Liver (tissue), 9 donors: Measurements from ENCODE around the gene ROR1. TPM values are rescaled to one million over a fixed set of nuclear protein-coding genes. Genes with fewer than 3 reads are reported as not detected.

Experiments
- DNase-seq: peaks from one replicate; pipeline ENCODE4 v3.0.0-alpha.2; 2017; ENCODE audit warnings: low spot score
- H3K27ac ChIP-seq, 2 donors: one replicate each; pipeline ENCODE4 v1.7.0; 2013; ENCODE audit warnings: inconsistent platforms in 2 of 2, low read length in 2 of 2, control low read depth in 1 of 2, low read depth in 1 of 2, mild to moderate bottlenecking in 1 of 2
- H3K27me3 ChIP-seq, 4 donors: one replicate each; pipeline versions ENCODE4 v1.6.1 to v1.7.0; 2013; ENCODE audit warnings: low read length in 3 of 4, inconsistent platforms in 1 of 4, mild to moderate bottlenecking in 1 of 4, moderate library complexity in 1 of 4; ENCODE audit not compliant: control insufficient read depth in 4 of 4, insufficient read depth in 4 of 4
- H3K36me3 ChIP-seq, 4 donors: one replicate each; pipeline versions ENCODE4 v1.6.1 to v1.7.0; 2013; ENCODE audit warnings: low read length in 3 of 4, mild to moderate bottlenecking in 3 of 4, low read depth in 1 of 4, moderate library complexity in 1 of 4; ENCODE audit not compliant: control insufficient read depth in 4 of 4, insufficient read depth in 3 of 4
- H3K4me1 ChIP-seq, 4 donors: one replicate each; pipeline versions ENCODE4 v1.6.1 to v1.7.0; 2013; ENCODE audit warnings: low read length in 3 of 4, mild to moderate bottlenecking in 3 of 4, moderate library complexity in 1 of 4; ENCODE audit not compliant: control insufficient read depth in 4 of 4, insufficient read depth in 4 of 4
- H3K4me3 ChIP-seq, 3 donors: one replicate each; pipeline versions ENCODE4 v1.6.1 to v1.7.0; 2013; ENCODE audit warnings: low read length in 3 of 3, control low read depth in 1 of 3, low read depth in 1 of 3, mild to moderate bottlenecking in 1 of 3
- H3K9ac ChIP-seq, 2 donors: one replicate each; pipeline ENCODE4 v1.7.0; 2013; ENCODE audit warnings: low read length in 2 of 2, mild to moderate bottlenecking in 2 of 2, moderate library complexity in 2 of 2, control low read depth in 1 of 2, low read depth in 1 of 2
- H3K9me3 ChIP-seq, 4 donors: one replicate each; pipeline versions ENCODE4 v1.6.1 to v1.7.0; 2013; ENCODE audit warnings: low read length in 3 of 4; ENCODE audit not compliant: control insufficient read depth in 4 of 4
- ATF3 ChIP-seq: IDR thresholded peaks from 2 replicates; pipeline ENCODE4 v1.6.1; 2016; ENCODE audit warnings: antibody characterized with exemption
- CTCF ChIP-seq: fragments of 150-350 bp; IDR thresholded peaks from 2 replicates; pipeline ENCODE4 v1.5.1; 2017; ENCODE audit warnings: improper control_type of control experiment, low read depth, low read length; ENCODE audit not compliant: missing input control
- EGR1 ChIP-seq, 2 donors: IDR thresholded peaks; 2 replicates each; pipeline ENCODE4 v1.6.1; 2016 to 2018; ENCODE audit warnings: antibody characterized with exemption in 2 of 2, low read depth in 2 of 2
- FOXA1 ChIP-seq: IDR thresholded peaks from 2 replicates; pipeline ENCODE4 v1.6.1; 2016; ENCODE audit warnings: antibody characterized with exemption
- FOXA2 ChIP-seq: IDR thresholded peaks from 2 replicates; pipeline ENCODE4 v1.6.1; 2016; ENCODE audit warnings: antibody characterized with exemption
- GABPA ChIP-seq, 2 donors: IDR thresholded peaks in 1 of 2; conservative IDR thresholded peaks in 1 of 2; 2 replicates each; pipeline ENCODE4 v1.6.1; 2016; ENCODE audit warnings: antibody characterized with exemption in 2 of 2, mild to moderate bottlenecking in 1 of 2, moderate library complexity in 1 of 2
- HNF4G ChIP-seq: IDR thresholded peaks from 2 replicates; pipeline ENCODE4 v1.6.1; 2016; ENCODE audit warnings: antibody characterized with exemption
- JUND ChIP-seq, 2 donors: IDR thresholded peaks; 2 replicates each; pipeline ENCODE4 v1.6.1; 2016; ENCODE audit warnings: antibody characterized with exemption in 2 of 2
- MAX ChIP-seq: IDR thresholded peaks from 2 replicates; pipeline ENCODE4 v1.6.1; 2016; ENCODE audit warnings: antibody characterized with exemption
- NR2F2 ChIP-seq: IDR thresholded peaks from 2 replicates; pipeline ENCODE4 v1.6.1; 2016; ENCODE audit warnings: antibody characterized with exemption
- RAD21 ChIP-seq, 2 donors: IDR thresholded peaks; 2 replicates each; pipeline ENCODE4 v1.6.1; 2016; ENCODE audit warnings: antibody characterized with exemption in 2 of 2, mild to moderate bottlenecking in 2 of 2
- REST ChIP-seq: IDR thresholded peaks from 2 replicates; pipeline ENCODE4 v1.6.1; 2016; ENCODE audit warnings: antibody characterized with exemption, mild to moderate bottlenecking
- RXRA ChIP-seq, 2 donors: IDR thresholded peaks; 2 replicates each; pipeline ENCODE4 v1.6.1; 2017 to 2018; ENCODE audit warnings: antibody characterized with exemption in 2 of 2, mild to moderate bottlenecking in 1 of 2
- SP1 ChIP-seq: IDR thresholded peaks from 2 replicates; pipeline ENCODE4 v1.6.1; 2018; ENCODE audit warnings: antibody characterized with exemption, mild to moderate bottlenecking
- TAF1 ChIP-seq: conservative IDR thresholded peaks from 2 replicates; pipeline ENCODE4 v1.6.1; 2016; ENCODE audit warnings: antibody characterized with exemption, mild to moderate bottlenecking
- YY1 ChIP-seq: IDR thresholded peaks from 2 replicates; pipeline ENCODE4 v1.6.1; 2016; ENCODE audit warnings: antibody characterized with exemption, mild to moderate bottlenecking
- ZBTB33 ChIP-seq: IDR thresholded peaks from 2 replicates; pipeline ENCODE4 v1.6.1; 2016; ENCODE audit warnings: antibody characterized with exemption
- WGBS: extraction: QIAGEN DNeasy Blood & Tissue Kit; methylation state at CpG from one replicate; pipeline ENCODE4 v1.1.7; 2013; 5-methylcytosine and 5-hydroxymethylcytosine counted together
- polyA plus RNA-seq, 2 donors: library from polyadenylated mRNA; stranded (reverse) in 1 of 2; unstranded in 1 of 2; fragments of 200-250 nt in 1 of 2; fragments of >200 nt in 1 of 2; fragmentation: Nextera tagmentation in 1 of 2; extraction: Ambion mirVana in 1 of 2; gene quantifications; one replicate each; pipeline versions ENCODE4 v1.2.1 to v1.2.3, GENCODE V29; 2013 to 2015
- total RNA-seq, 2 donors: library from RNA; depleted of rRNA; stranded (reverse); fragments of >200 nt; gene quantifications; one replicate each; pipeline ENCODE4 v1.2.3, GENCODE V29; 2014
- donor health status: healthy.
- donor health status: healthy.
- donor health status: healthy.
- donor health status: healthy.
- donor health status: healthy.

Gene ROR1
- total and polyA plus RNA-seq, 4 donors = 0.15 to 0.98 (median 0.37) TPM

GRCh38 chr1:63873751-63874150 is 99.9 kb downstream of the ROR1 start:
- no peak for DNase-seq
- TF ChIP-seq RXRA (IDR thresholded peaks at IDR 0.05) (no peak), JUND (IDR thresholded peaks at IDR 0.05) (no peak), RAD21 (IDR thresholded peaks at IDR 0.05) (no peak), GABPA (IDR thresholded peaks at IDR 0.05 in 1 of 2, conservative IDR thresholded peaks at IDR 0.05 in 1 of 2) (no peak), HNF4G (no peak), FOXA2 (no peak), SP1 (no peak), FOXA1 (no peak), CTCF (no peak), YY1 (no peak), MAX (no peak), ZBTB33 (no peak), EGR1 (IDR thresholded peaks at IDR 0.05; ENCODE audit: low read depth in 2 of 2) (no peak), TAF1 (no peak)
- Histone ChIP-seq H3K4me1 (no peaks in the 10 kb centered on the region), H3K36me3 (no peaks in the 10 kb centered on the region), H3K4me3 (no peak overlapping the region), H3K9me3 (no peaks in the 10 kb centered on the region), H3K9ac (no peak overlapping the region), H3K27ac (no peak overlapping the region), H3K27me3 (no peaks in the 10 kb centered on the region)
- 97% methylated on average over 3 of the region's 3 CpGs for WGBS

- Histone ChIP-seq H3K27ac (no peak overlapping the region), H3K4me1 (no peaks in the 10 kb centered on the region)
- WGBS = 83% methylated on average over 1 of the region's 1 CpG
These were observed 100.6 kb downstream of the ROR1 start for GRCh38 chr1:63874278-63874880.

GRCh38 chr1:63875636-63876035 is 101.8 kb downstream of the ROR1 start:
- Histone ChIP-seq H3K4me3 (no peak overlapping the region), H3K36me3 (no peaks in the 10 kb centered on the region), H3K4me1 (no peaks in the 10 kb centered on the region), H3K27ac (no peak overlapping the region), H3K9me3 (no peaks in the 10 kb centered on the region), H3K27me3 (no peaks in the 10 kb centered on the region), H3K9ac (no peak overlapping the region)
- no peak for DNase-seq
- TF ChIP-seq HNF4G (no peak), MAX (no peak), RAD21 (IDR thresholded peaks at IDR 0.05) (no peak), YY1 (no peak), REST (no peak), EGR1 (IDR thresholded peaks at IDR 0.05; ENCODE audit: low read depth in 2 of 2) (no peak), NR2F2 (no peak), ATF3 (no peak), RXRA (IDR thresholded peaks at IDR 0.05) (no peak), SP1 (no peak)

More at GRCh38 chr1:63874278-63874880, 100.6 kb downstream of the ROR1 start:
- no peak overlapping the region for H3K4me3 ChIP-seq
- no peaks in the 10 kb centered on the region for H3K9me3 ChIP-seq
- H3K27me3 ChIP-seq = no peaks in the 10 kb centered on the region
- H3K36me3 ChIP-seq = no peaks in the 10 kb centered on the region
- TF ChIP-seq FOXA1 (no peak), GABPA (IDR thresholded peaks at IDR 0.05 in 1 of 2, conservative IDR thresholded peaks at IDR 0.05 in 1 of 2) (no peak), YY1 (no peak), TAF1 (no peak)
- DNase-seq = no peak
- no peak overlapping the region for H3K9ac ChIP-seq
